ENCODE results near the gene FBXW11. TPM values are rescaled to one million over a fixed set of nuclear protein-coding genes. Genes with fewer than 3 reads are reported as not detected.

The FBXW11 gene
- 10 to 100 TPM; 43.2 to 55.2 TPM for total RNA-seq

DNA sequence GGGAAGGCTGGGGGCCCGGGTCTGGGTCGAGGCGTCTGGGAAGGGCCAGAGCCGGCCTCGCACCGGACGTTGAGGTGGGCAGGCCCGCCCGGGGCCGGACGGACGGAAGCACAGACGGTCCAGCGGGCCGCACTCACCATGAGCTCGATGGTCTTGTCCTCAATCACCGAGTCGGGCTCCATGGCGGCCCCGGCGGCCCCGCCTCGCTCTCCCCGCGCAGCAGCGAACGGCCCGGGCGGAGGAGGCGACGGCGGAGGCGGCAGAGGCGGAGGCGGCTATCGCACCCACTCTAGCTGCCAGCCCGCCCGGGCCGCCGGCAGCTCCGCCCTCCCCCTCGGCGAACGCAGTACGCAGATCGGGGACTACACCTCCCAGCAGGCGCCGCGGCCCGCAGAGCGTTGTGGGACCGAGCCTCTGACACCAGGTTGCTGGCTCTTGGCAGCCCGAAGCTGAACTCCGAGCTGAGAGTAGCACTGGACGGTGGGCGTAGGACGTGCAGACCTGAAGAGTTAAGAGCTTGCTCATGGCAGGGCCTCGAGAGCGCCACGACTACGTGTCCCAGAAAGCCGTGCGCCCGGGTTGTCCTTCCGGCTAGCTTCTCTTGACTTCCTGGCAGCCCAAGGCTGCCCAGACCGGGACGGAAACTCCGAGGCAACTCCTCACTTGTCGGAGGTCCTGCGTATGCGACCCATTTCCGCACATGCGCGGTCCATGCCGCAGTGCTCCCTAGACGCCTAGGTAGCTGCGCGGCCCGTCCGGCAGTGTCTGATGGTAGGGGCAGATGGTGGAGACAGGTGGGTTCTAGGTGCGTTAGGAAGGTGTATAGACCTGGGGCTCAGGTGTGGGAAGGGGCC lies at the start of gene FBXW11:
FBXW11 (minus strand) TSS at position 318 of the 854 bp plus-strand sequence; CDS start at position 182, 136 bp downstream.
- DNase-seq (peak; percentile 94 to 97), ATAC-seq (replicated peaks in 1 of 2) (peak; percentile 87 to 88)
- Mint-ChIP-seq H3K27me3 (ENCODE audit: low read depth) (no peaks in the 10 kb centered on the region), H3K4me3 (peak within 1 kb of the TSS; percentile 93 to 94), H3K4me1 (ENCODE audit: low read depth) (peaks cover 52% of the 10 kb centered on the region), H3K9me3 (no peaks in the 10 kb centered on the region), H3K36me3 (ENCODE audit: insufficient read depth in 2 of 2) (peaks cover 5 to 14% of the 10 kb centered on the region in 2 donors), H3K27ac (peak within 1 kb of the TSS; percentile 95)

- no peak overlapping the region for H3K4me3 Mint-ChIP-seq
- peaks cover 15 to 28% of the 10 kb centered on the region in 2 donors for H3K36me3 Mint-ChIP-seq (ENCODE audit: insufficient read depth in 2 of 2)
- H3K9me3 Mint-ChIP-seq, result no peaks in the 10 kb centered on the region
- no peak for ATAC-seq (replicated peaks in 1 of 2)
- peak overlapping the region; percentile 24 for H3K27ac Mint-ChIP-seq
- no peaks in the 10 kb centered on the region for H3K27me3 Mint-ChIP-seq (ENCODE audit: low read depth)
- H3K4me1 Mint-ChIP-seq (ENCODE audit: low read depth), result no peaks in the 10 kb centered on the region
- no peak for DNase-seq
These were observed 49.6 kb upstream of the FBXW11 start for GRCh38 chr5:172055996-172056395.

DNA sequence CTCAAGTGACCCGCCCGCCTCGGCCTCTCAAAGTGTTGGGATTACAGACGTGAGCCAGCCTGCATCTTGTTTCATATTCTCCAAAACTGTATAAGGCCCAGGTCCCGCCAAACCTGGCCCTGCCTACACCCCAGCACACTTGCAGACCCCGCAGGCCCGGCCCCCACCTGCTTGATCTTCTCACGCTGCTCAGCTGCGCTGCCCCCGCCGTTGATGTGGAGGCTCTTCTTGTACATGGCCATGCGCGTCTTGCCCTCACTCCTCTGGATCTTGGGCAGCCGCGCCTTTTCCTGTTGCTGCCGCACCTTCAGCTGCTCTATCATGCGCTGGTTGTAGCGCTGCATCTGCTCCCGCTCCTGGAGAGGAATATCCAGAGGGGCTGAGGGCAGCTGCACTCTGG lies 49.0 kb upstream of the FBXW11 start:
- no peak for DNase-seq
- no peak for ATAC-seq (replicated peaks in 1 of 2)
- Mint-ChIP-seq H3K9me3 (no peaks in the 10 kb centered on the region), H3K4me3 (no peak overlapping the region), H3K36me3 (ENCODE audit: insufficient read depth in 2 of 2) (peaks cover 16 to 27% of the 10 kb centered on the region in 2 donors), H3K4me1 (ENCODE audit: low read depth) (no peaks in the 10 kb centered on the region), H3K27me3 (ENCODE audit: low read depth) (no peaks in the 10 kb centered on the region), H3K27ac (no peak overlapping the region)

DNA sequence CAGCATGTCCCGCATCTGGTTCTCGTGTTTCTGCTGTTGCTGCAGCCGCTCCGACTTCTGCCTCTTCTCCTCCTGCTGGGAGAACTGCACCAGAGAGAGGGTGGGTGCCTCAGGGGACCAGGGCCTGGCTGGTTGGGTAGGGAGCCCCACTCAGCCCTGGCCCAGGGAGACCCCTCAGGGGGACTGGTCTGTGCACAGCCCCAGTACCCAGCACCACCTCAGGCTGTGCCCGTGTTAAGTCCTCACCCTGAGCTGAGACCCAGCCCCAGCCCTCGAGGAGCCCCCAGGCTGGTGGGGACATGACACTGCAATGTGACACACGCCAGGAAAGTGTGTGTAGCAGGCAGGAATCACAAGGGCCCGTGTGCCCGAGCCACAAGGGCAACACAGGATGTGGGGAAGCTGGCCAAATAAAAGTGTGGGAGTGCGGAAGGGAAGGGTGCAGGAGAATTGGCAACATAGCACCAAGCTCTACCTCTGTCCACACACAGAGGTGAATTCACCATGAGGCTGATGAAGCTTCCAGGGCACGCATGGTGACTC lies 48.2 kb upstream of the FBXW11 start:
- Mint-ChIP-seq H3K36me3 (ENCODE audit: insufficient read depth in 2 of 2) (peaks cover 15 to 23% of the 10 kb centered on the region in 2 donors), H3K27me3 (ENCODE audit: low read depth) (no peaks in the 10 kb centered on the region), H3K4me1 (ENCODE audit: low read depth) (no peaks in the 10 kb centered on the region), H3K9me3 (no peaks in the 10 kb centered on the region), H3K27ac (no peak overlapping the region), H3K4me3 (no peak overlapping the region)
- DNase-seq, result no peak
- no peak for ATAC-seq (replicated peaks in 1 of 2)

DNA sequence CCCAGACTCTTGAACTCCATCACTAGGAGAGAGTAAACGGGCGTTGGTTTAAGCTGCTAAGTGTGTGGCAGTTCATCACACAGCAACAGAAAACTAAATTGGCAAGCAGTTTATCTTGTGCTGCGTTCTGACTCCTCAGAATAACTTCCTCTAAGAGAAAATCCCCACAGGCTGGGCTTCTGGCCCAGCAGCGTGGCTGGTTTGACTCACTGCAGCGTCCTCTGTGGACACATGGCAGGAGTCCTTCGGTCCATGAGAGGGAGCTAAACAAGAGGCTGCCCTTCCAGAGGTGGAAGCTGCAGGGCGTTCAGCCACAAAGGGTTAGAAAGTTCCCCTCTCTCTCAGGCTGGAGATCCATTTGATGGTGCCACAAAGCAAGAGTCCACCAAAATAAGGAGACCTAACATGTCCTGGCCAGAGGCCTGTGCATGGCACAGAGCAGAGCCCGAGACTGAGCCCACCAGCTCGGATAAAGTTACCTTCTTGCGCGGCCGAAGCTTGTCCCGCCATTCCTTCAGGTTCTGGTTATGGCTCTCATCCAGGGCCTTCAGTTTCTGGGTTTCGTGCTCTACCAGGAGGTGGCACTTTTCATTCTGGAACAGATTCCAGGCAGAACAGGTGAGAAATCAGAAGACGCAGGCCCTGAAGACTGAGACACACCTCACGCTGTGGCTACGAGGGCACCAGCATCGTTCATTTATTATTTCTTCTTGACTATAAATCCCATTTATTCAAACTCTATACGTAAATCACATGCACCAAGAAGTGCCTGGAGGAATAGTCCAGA lies 46.2 kb upstream of the FBXW11 start:
- DNase-seq (no peak), ATAC-seq (replicated peaks in 1 of 2) (no peak)
- Mint-ChIP-seq H3K27ac (no peak overlapping the region), H3K36me3 (ENCODE audit: insufficient read depth in 2 of 2) (peaks cover 18 to 32% of the 10 kb centered on the region in 2 donors), H3K4me3 (no peak overlapping the region), H3K27me3 (ENCODE audit: low read depth) (no peaks in the 10 kb centered on the region), H3K4me1 (ENCODE audit: low read depth) (peaks cover 17% of the 10 kb centered on the region), H3K9me3 (no peaks in the 10 kb centered on the region)

DNA sequence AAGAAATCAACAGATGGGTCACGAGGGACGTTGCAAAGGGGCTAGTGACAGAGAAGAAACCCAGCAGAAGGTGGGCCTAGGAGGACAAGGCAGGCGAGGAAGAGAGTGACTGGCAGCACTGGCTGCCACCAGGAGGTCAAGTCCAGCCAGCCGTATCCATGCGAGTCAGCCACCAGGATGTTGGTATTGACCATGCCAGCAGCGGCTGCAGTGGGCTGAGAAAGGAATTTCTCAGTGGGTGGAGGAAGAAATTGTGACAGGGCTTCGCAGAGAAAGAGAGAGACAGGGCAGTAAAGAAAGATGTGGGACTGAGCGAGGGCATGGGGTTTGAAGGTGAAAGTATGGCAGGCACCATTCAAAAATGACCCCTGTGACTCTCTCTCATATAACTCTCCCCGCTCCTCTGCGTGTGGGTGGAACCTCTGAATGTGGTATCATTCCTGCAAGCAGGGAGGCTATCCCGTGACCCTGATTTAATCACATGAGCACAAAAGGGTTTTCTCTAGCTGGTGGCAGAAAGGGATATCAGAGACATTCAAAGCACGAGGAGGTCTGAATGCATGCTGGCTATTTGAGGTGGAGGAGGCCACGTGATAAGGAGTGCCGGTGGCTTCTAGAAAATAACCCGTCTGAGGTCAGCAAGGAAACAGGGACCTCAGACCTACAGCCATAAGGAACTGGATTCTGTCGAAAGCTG lies 45.4 kb upstream of the FBXW11 start:
- no peak overlapping the region for H3K4me3 Mint-ChIP-seq
- H3K27me3 Mint-ChIP-seq (ENCODE audit: low read depth), result no peaks in the 10 kb centered on the region
- DNase-seq (no peak), ATAC-seq (replicated peaks in 1 of 2) (no peak)
- no peaks in the 10 kb centered on the region for H3K9me3 Mint-ChIP-seq
- peaks cover 23% of the 10 kb centered on the region for H3K4me1 Mint-ChIP-seq (ENCODE audit: low read depth)
- peaks cover 18 to 31% of the 10 kb centered on the region in 2 donors for H3K36me3 Mint-ChIP-seq (ENCODE audit: insufficient read depth in 2 of 2)
- H3K27ac Mint-ChIP-seq, result peak overlapping the region; percentile 90

- H3K9me3 Mint-ChIP-seq, result no peaks in the 10 kb centered on the region
- DNase-seq (no peak), ATAC-seq (replicated peaks in 1 of 2) (no peak)
- peaks cover 23% of the 10 kb centered on the region for H3K4me1 Mint-ChIP-seq (ENCODE audit: low read depth)
- no peak overlapping the region for H3K27ac Mint-ChIP-seq
- peaks cover 12 to 21% of the 10 kb centered on the region in 2 donors for H3K36me3 Mint-ChIP-seq (ENCODE audit: insufficient read depth in 2 of 2)
- H3K4me3 Mint-ChIP-seq, result no peak overlapping the region
- no peaks in the 10 kb centered on the region for H3K27me3 Mint-ChIP-seq (ENCODE audit: low read depth)
These were observed 43.6 kb upstream of the FBXW11 start for GRCh38 chr5:172050080-172050479.

DNA sequence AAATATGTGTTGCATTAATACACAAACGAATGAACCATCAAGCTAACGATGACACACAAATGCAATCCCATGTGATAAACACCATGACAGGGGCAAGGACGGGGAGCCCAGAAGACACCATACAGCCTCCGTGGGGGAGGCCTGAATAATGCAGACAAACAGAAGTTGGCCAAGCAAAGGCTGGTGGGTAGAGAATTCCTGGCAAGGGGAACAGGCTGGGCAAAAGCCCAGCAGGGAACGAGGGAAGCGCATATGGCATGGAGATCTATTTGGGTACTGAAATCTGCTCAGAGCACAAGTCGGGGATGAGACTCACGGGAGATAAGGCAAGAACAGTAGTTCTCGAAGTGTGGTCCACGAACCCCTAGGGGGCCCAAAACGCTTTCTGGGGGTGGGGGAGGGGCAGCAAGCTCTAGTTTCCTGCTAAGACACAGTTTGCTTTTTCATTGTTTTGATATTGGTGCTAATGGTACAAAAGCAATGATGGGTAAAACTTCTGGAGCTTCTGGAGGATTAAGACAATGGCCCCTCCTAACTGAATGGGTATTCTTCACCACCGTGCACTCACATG lies 42.9 kb upstream of the FBXW11 start:
- no peaks in the 10 kb centered on the region for H3K9me3 Mint-ChIP-seq
- peaks cover 23% of the 10 kb centered on the region for H3K4me1 Mint-ChIP-seq (ENCODE audit: low read depth)
- H3K36me3 Mint-ChIP-seq (ENCODE audit: insufficient read depth in 2 of 2), result peaks cover 12 to 26% of the 10 kb centered on the region in 2 donors
- DNase-seq, result no peak
- no peak for ATAC-seq (replicated peaks in 1 of 2)
- no peaks in the 10 kb centered on the region for H3K27me3 Mint-ChIP-seq (ENCODE audit: low read depth)
- H3K27ac Mint-ChIP-seq, result no peak overlapping the region
- no peak overlapping the region for H3K4me3 Mint-ChIP-seq

GRCh38 chr5:172048539-172049101 lies 42.2 kb upstream of the FBXW11 start:
- Mint-ChIP-seq H3K4me1 (ENCODE audit: low read depth) (peaks cover 23% of the 10 kb centered on the region), H3K27me3 (ENCODE audit: low read depth) (no peaks in the 10 kb centered on the region), H3K36me3 (ENCODE audit: insufficient read depth in 2 of 2) (peaks cover 9 to 27% of the 10 kb centered on the region in 2 donors), H3K27ac (peak overlapping the region; percentile 90), H3K4me3 (no peak overlapping the region), H3K9me3 (no peaks in the 10 kb centered on the region)
- ATAC-seq (replicated peaks in 1 of 2) (no peak), DNase-seq (no peak)

- peak overlapping the region; percentile 90 for H3K27ac Mint-ChIP-seq
- H3K9me3 Mint-ChIP-seq, result no peaks in the 10 kb centered on the region
- no peak for DNase-seq
- H3K36me3 Mint-ChIP-seq (ENCODE audit: insufficient read depth in 2 of 2), result peaks cover 9 to 27% of the 10 kb centered on the region in 2 donors
- no peak overlapping the region for H3K4me3 Mint-ChIP-seq
- no peak for ATAC-seq (replicated peaks in 1 of 2)
- H3K4me1 Mint-ChIP-seq (ENCODE audit: low read depth), result peaks cover 23% of the 10 kb centered on the region
- H3K27me3 Mint-ChIP-seq (ENCODE audit: low read depth), result no peaks in the 10 kb centered on the region
These were observed 41.7 kb upstream of the FBXW11 start for GRCh38 chr5:172048170-172048422.

DNA sequence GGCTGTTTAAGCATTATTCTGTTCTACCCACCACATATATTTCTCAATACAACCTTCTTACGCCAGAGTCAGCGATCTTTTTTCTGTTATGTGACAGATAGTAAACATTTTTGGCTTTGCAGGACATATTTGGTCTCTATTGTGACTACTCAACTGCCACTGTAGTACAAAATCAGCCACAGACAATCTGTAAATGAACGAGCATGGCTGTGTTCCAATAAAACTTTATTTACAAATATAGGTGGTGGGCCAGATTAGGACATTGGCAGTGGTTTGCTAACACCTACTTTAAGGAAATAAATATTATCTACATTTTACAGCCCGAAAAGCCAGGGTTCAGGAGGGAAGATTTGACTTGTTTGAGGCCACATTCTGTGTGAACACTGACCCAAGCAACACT lies 40.2 kb upstream of the FBXW11 start:
- ATAC-seq (replicated peaks in 1 of 2), result no peak
- Mint-ChIP-seq H3K4me1 (ENCODE audit: low read depth) (peaks cover 23% of the 10 kb centered on the region), H3K27ac (no peak overlapping the region), H3K9me3 (no peaks in the 10 kb centered on the region), H3K36me3 (ENCODE audit: insufficient read depth in 2 of 2) (peaks cover 7 to 25% of the 10 kb centered on the region in 2 donors), H3K4me3 (no peak overlapping the region), H3K27me3 (ENCODE audit: low read depth) (no peaks in the 10 kb centered on the region)
- no peak for DNase-seq

DNA sequence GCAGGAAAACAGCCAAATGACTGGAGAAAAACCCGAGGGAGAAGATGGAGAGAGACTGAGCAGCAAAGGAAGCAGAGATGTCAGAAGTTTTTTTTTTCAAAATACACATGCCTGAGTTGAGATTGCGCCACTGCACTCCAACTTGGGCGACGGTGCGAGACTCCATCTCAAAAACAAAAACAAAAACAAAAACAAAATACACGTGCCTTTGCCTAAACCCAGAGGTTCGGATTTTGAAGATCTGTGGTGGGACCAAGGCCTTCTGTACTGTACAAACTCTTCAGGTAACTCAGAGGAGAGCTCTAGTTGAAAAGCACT lies 38.8 kb upstream of the FBXW11 start:
- no peak for DNase-seq
- H3K27ac Mint-ChIP-seq, result peak overlapping the region; percentile 42
- H3K27me3 Mint-ChIP-seq (ENCODE audit: low read depth), result no peaks in the 10 kb centered on the region
- no peaks in the 10 kb centered on the region for H3K9me3 Mint-ChIP-seq
- H3K36me3 Mint-ChIP-seq (ENCODE audit: insufficient read depth in 2 of 2), result peaks cover 5 to 20% of the 10 kb centered on the region in 2 donors
- ATAC-seq (replicated peaks in 1 of 2), result no peak
- H3K4me1 Mint-ChIP-seq (ENCODE audit: low read depth), result peaks cover 24% of the 10 kb centered on the region
- no peak overlapping the region for H3K4me3 Mint-ChIP-seq

Measured in activated T-cell treated with anti-CD3 and anti-CD28 coated beads, Interleukin-2, amount 50 U/mL, for 72 hours (primary cell).